Measurements from ENCODE around the gene FXYD1. TPM values are rescaled to one million over a fixed set of nuclear protein-coding genes. Genes with fewer than 3 reads are reported as not detected.

The FXYD1 gene
- total RNA-seq, 1 donor from 2014 or later = not detected

- H3K9me3 Mint-ChIP-seq = no peaks in the 10 kb centered on the region
- no peaks in the 10 kb centered on the region for H3K36me3 Mint-ChIP-seq
- H3K27me3 Mint-ChIP-seq (ENCODE audit: insufficient read depth, low read depth) = peaks cover 7% of the 10 kb centered on the region
- H3K27me3 ChIP-seq = peaks cover 8% of the 10 kb centered on the region
- TF ChIP-seq EZH2phosphoT487 (IDR thresholded peaks at IDR 0.05) (no peak), CTCF (IDR thresholded peaks at IDR 0.05) (peak; percentile 65), EZH2 (IDR thresholded peaks at IDR 0.05) (no peak)
- no peaks in the 10 kb centered on the region for H3K36me3 ChIP-seq
- H3K4me1 Mint-ChIP-seq = no peaks in the 10 kb centered on the region
- no peaks in the 10 kb centered on the region for H3K9me3 ChIP-seq (ENCODE audit: low read depth)
- H3K4me1 ChIP-seq = no peaks in the 10 kb centered on the region
- peak overlapping the region; percentile 54 for H3K4me2 ChIP-seq
- H3F3A ChIP-seq (ENCODE audit: low read depth) = no peaks in the 10 kb centered on the region
- H4K20me1 ChIP-seq (ENCODE audit: low read depth) = no peaks in the 10 kb centered on the region
- no peak overlapping the region for H3K27ac ChIP-seq
- peak overlapping the region; percentile 98 for H2AFZ ChIP-seq (replicated peaks)
- H3K4me3 ChIP-seq = no peak overlapping the region
- H3K9ac ChIP-seq = no peak overlapping the region
- no peak overlapping the region for H3K27ac Mint-ChIP-seq
- no peaks in the 10 kb centered on the region for H3K79me2 ChIP-seq (ENCODE audit: low read depth)
- peak; percentile 78 for DNase-seq (ENCODE audit: low spot score)
- no peak overlapping the region for H3K4me3 Mint-ChIP-seq
Measured at GRCh38 chr19:35090506-35091214, 48.0 kb upstream of the FXYD1 start.

- DNase-seq (ENCODE audit: low spot score) = no peak
- Histone ChIP-seq H2AFZ (replicated peaks) (no peak overlapping the region), H3K4me3 (no peak overlapping the region), H3K4me1 (no peaks in the 10 kb centered on the region), H3K9me3 (ENCODE audit: low read depth) (no peaks in the 10 kb centered on the region), H3F3A (ENCODE audit: low read depth) (no peaks in the 10 kb centered on the region), H3K79me2 (ENCODE audit: low read depth) (no peaks in the 10 kb centered on the region), H3K36me3 (no peaks in the 10 kb centered on the region), H3K4me2 (no peak overlapping the region), H4K20me1 (ENCODE audit: low read depth) (no peaks in the 10 kb centered on the region), H3K9ac (no peak overlapping the region), H3K27ac (no peak overlapping the region), H3K27me3 (peaks cover 8% of the 10 kb centered on the region)
- Mint-ChIP-seq H3K27ac (no peak overlapping the region), H3K9me3 (no peaks in the 10 kb centered on the region), H3K27me3 (ENCODE audit: insufficient read depth, low read depth) (peaks cover 2% of the 10 kb centered on the region), H3K4me1 (no peaks in the 10 kb centered on the region), H3K4me3 (no peak overlapping the region), H3K36me3 (no peaks in the 10 kb centered on the region)
- TF ChIP-seq EZH2phosphoT487 (IDR thresholded peaks at IDR 0.05) = no peak
- TF ChIP-seq EZH2 (IDR thresholded peaks at IDR 0.05) = no peak
- no peak for TF ChIP-seq CTCF (IDR thresholded peaks at IDR 0.05)
Measured at GRCh38 chr19:35093430-35093829, 45.2 kb upstream of the FXYD1 start.

- peak overlapping the region; percentile 1 for H3K27ac Mint-ChIP-seq
- DNase-seq (ENCODE audit: low spot score) = no peak
- H3K4me1 Mint-ChIP-seq = no peaks in the 10 kb centered on the region
- no peak overlapping the region for H3K4me3 Mint-ChIP-seq
- no peaks in the 10 kb centered on the region for H3K79me2 ChIP-seq (ENCODE audit: low read depth)
- no peaks in the 10 kb centered on the region for H3K4me1 ChIP-seq
- no peaks in the 10 kb centered on the region for H3F3A ChIP-seq (ENCODE audit: low read depth)
- H3K4me2 ChIP-seq = no peak overlapping the region
- no peak for TF ChIP-seq EZH2phosphoT487 (IDR thresholded peaks at IDR 0.05)
- TF ChIP-seq CTCF (IDR thresholded peaks at IDR 0.05) = no peak
- TF ChIP-seq EZH2 (IDR thresholded peaks at IDR 0.05) = no peak
- no peak overlapping the region for H2AFZ ChIP-seq (replicated peaks)
- H3K36me3 Mint-ChIP-seq = no peaks in the 10 kb centered on the region
- peaks cover 6% of the 10 kb centered on the region for H3K27me3 Mint-ChIP-seq (ENCODE audit: insufficient read depth, low read depth)
- H3K36me3 ChIP-seq = no peaks in the 10 kb centered on the region
- no peak overlapping the region for H3K27ac ChIP-seq
- H3K27me3 ChIP-seq = peaks cover 8% of the 10 kb centered on the region
- H3K9ac ChIP-seq = no peak overlapping the region
- no peaks in the 10 kb centered on the region for H3K9me3 ChIP-seq (ENCODE audit: low read depth)
- H3K9me3 Mint-ChIP-seq = no peaks in the 10 kb centered on the region
- H3K4me3 ChIP-seq = no peak overlapping the region
- no peaks in the 10 kb centered on the region for H4K20me1 ChIP-seq (ENCODE audit: low read depth)
Measured at GRCh38 chr19:35093941-35094647, 44.5 kb upstream of the FXYD1 start.

All from neural progenitor cell (in vitro differentiated cells).